ENCODE results near the gene CAPRIN1. TPM values are rescaled to one million over a fixed set of nuclear protein-coding genes. Genes with fewer than 3 reads are reported as not detected.

The CAPRIN1 gene
- total and polyA plus RNA-seq, 2 of the 8 experiments (the other 6 are each of a cell fraction or from before 2014, with no cell fraction given), result 221 to 317 TPM

GRCh38 chr11:34098813-34099212, 47.3 kb downstream of the CAPRIN1 start:
- Histone ChIP-seq H3K23ac (ENCODE audit: insufficient read length) (no peak overlapping the region), H3K27ac (ENCODE audit: low read depth, low read length) (no peak overlapping the region), H3K4ac (replicated peaks; ENCODE audit: insufficient read length, low read depth, low read length) (no peak overlapping the region), H3K56ac (replicated peaks; ENCODE audit: insufficient read length, low read depth, low read length) (no peak overlapping the region), H3K14ac (ENCODE audit: insufficient read length) (no peak overlapping the region), H4K91ac (replicated peaks; ENCODE audit: insufficient read length, low read length) (no peak overlapping the region), H3K23me2 (ENCODE audit: low read depth, low read length) (no peaks in the 10 kb centered on the region), H3K79me2 (ENCODE audit: control insufficient read depth in 1 of 2, insufficient read depth in 2 of 2, low read length in 2 of 2) (0 out of 4 replicates have a peak, but pooled peaks cover 0 to 3% of the 10 kb centered on the region in 2 experiments), H3K36me3 (ENCODE audit: control insufficient read depth in 2 of 4, insufficient read depth in 4 of 4, low read length in 3 of 4) (peaks cover 24 to 77% (median 62%) of the 10 kb centered on the region in 4 experiments), H2BK20ac (ENCODE audit: low read length) (no peak overlapping the region), H4K8ac (ENCODE audit: extremely low read depth, insufficient read depth, low read length) (no peak overlapping the region; the same call in 1 of the 2 replicates), H4K5ac (ENCODE audit: insufficient read length, low read depth, low read length) (no peak overlapping the region), H3K9ac (replicated peaks in 1 of 4; ENCODE audit: extremely low read depth in 1 of 4, low read depth in 3 of 4, low read length in 3 of 4) (no peak overlapping the region; a peak in 1 of 7 replicates), H3K27me3 (replicated peaks in 1 of 4; ENCODE audit: control insufficient read depth in 3 of 4, extremely low read depth in 1 of 4, insufficient read depth in 3 of 4, low read length in 3 of 4) (no peaks in the 10 kb centered on the region), H2AFZ (ENCODE audit: low read length) (no peak overlapping the region), H3K9me3 (ENCODE audit: insufficient read depth in 2 of 2, low read depth in 1 of 2, low read length in 1 of 2) (no peaks in the 10 kb centered on the region), H4K20me1 (replicated peaks in 1 of 2; ENCODE audit: control insufficient read depth in 1 of 2, insufficient read depth in 2 of 2, low read length in 2 of 2) (peaks cover 0 to 4% of the 10 kb centered on the region in 2 experiments), H2BK5ac (ENCODE audit: low read depth, low read length) (no peak overlapping the region), H3K4me3 (ENCODE audit: extremely low read depth in 1 of 4, insufficient read depth in 2 of 4, low read depth in 3 of 4, low read length in 4 of 4) (no peak overlapping the region), H3K79me1 (ENCODE audit: low read depth, low read length) (no peaks in the 10 kb centered on the region), H3K4me2 (ENCODE audit: insufficient read depth in 1 of 2, low read depth in 2 of 2, low read length in 2 of 2) (no peak overlapping the region), H2AK5ac (ENCODE audit: low read depth, low read length) (no peak overlapping the region), H3K4me1 (replicated peaks in 1 of 4; ENCODE audit: control insufficient read depth in 3 of 4, insufficient read depth in 4 of 4, low read length in 3 of 4) (no peaks in the 10 kb centered on the region), H3K18ac (ENCODE audit: extremely low read depth, low read length) (no peak overlapping the region), H2BK12ac (ENCODE audit: low read depth, low read length) (no peak overlapping the region), H2BK120ac (replicated peaks; ENCODE audit: low read depth, low read length) (no peak overlapping the region), H2BK15ac (ENCODE audit: low read length) (no peak overlapping the region)
- POLR2A ChIA-PET (ENCODE audit: partially characterized antibody), result interaction anchor here (1.1 to 1.3 kb wide), 2 partner anchors 9 to 14 kb away, joined by 3 to 5 read pairs; no protein-coding TSS in a partner anchor
- no peak for DNase-seq (ENCODE audit: low read depth in 1 of 2, low spot score in 2 of 2)
- CTCF ChIA-PET (ENCODE audit: partially characterized antibody), result interaction anchor here (1.3 to 2.0 kb wide), 2 partner anchors 10 to 12 kb away, joined by 4 to 6 read pairs; no protein-coding TSS in a partner anchor
- whole genome bisulfite sequencing, 2 experiments (ENCODE audit: extremely low coverage in 1 of 2, insufficient coverage in 1 of 2, insufficient read length in 1 of 2, insufficient replicate concordance in 2 of 2, low coverage in 1 of 2, low lambda C conversion rate in 2 of 2, missing lambda C conversion rate in 1 of 2), result 100% methylated on average over 2 of the region's 2 CpGs; no CpG with 5 or more reads in 1 of the 2 experiments
- no peak for FAIRE-seq
- TF ChIP-seq FOSL1 (IDR thresholded peaks at IDR 0.05; ENCODE audit: insufficient read depth, low read depth, low read length), result no peak
- TF ChIP-seq POLR2A (IDR thresholded peaks at IDR 0.05; ENCODE audit: control extremely low read depth in 1 of 2, low read depth in 2 of 2, low read length in 2 of 2), result no peak
- TF ChIP-seq EP300 (IDR thresholded peaks at IDR 0.05; ENCODE audit: borderline replicate concordance in 1 of 2, low read depth in 2 of 2, low read length in 2 of 2), result no peak
- TF ChIP-seq TCF12 (IDR thresholded peaks at IDR 0.05; ENCODE audit: low read depth, low read length), result no peak
- no peak for TF ChIP-seq ZNF274 (IDR thresholded peaks at IDR 0.05; ENCODE audit: borderline replicate concordance, extremely low read depth, low read length)
- no peak for TF ChIP-seq EZH2 (IDR thresholded peaks at IDR 0.05; ENCODE audit: low read depth, low read length, severe bottlenecking)
- TF ChIP-seq BCL11A (IDR thresholded peaks at IDR 0.05; ENCODE audit: low read depth in 2 of 2, low read length in 2 of 2), result no peak
- no peak for TF ChIP-seq KDM5A (IDR thresholded peaks at IDR 0.05; ENCODE audit: low read length)
- no peak for TF ChIP-seq ATF2 (IDR thresholded peaks at IDR 0.05; ENCODE audit: low read length)
- no peak for TF ChIP-seq EGR1 (IDR thresholded peaks at IDR 0.05; ENCODE audit: borderline replicate concordance, low read depth, low read length)
- no peak for TF ChIP-seq POLR2AphosphoS5 (IDR thresholded peaks at IDR 0.05; ENCODE audit: low read depth, low read length)
- no peak for TF ChIP-seq YY1 (IDR thresholded peaks at IDR 0.05; ENCODE audit: low read depth, low read length)
- no peak for TF ChIP-seq RFX5 (IDR thresholded peaks at IDR 0.05; ENCODE audit: borderline replicate concordance, low read depth, low read length)
